H4 (cell line): ENCODE data around the gene C5. TPM values are rescaled to one million over a fixed set of nuclear protein-coding genes. Genes with fewer than 3 reads are reported as not detected.
"Not testable (repeated sequence)": the region's sequence is repeated elsewhere in the genome, so short reads cannot be mapped to it uniquely, and the experiment has no call there.

ENCODE experiments used
- DNase-seq: peaks from one replicate; pipeline ENCODE4 v3.0.0-alpha.2; 2015; ENCODE audit warnings: low spot score
- total RNA-seq: library from RNA; depleted of rRNA; stranded (reverse); fragments of >200 nt; shearing (Covaris generic); gene quantifications from 2 replicates; pipeline ENCODE4 v1.2.3, GENCODE V29; 2014

The C5 gene
- total RNA-seq, 1 experiment from 2014 or later: 4.5 TPM

DNA sequence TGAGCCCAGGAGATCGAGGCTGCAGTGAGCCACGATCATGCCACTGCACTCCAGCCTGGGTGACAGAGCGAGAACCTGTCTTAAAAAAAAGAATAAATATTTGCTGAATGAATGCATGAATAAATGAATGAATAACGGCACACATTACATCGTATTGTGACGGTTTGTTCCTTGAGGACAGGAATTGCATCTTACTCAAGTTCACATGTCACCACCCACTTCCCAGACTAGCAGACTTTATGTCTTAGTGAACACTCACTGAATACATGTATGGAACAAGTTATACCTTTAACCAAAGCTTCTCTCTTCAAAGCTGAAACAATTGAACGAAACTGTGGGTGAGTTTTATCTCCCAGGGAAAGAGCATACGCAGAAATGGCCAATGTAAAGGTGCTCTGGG lies 70.3 kb downstream of the C5 start:
- no peak for DNase-seq

DNA sequence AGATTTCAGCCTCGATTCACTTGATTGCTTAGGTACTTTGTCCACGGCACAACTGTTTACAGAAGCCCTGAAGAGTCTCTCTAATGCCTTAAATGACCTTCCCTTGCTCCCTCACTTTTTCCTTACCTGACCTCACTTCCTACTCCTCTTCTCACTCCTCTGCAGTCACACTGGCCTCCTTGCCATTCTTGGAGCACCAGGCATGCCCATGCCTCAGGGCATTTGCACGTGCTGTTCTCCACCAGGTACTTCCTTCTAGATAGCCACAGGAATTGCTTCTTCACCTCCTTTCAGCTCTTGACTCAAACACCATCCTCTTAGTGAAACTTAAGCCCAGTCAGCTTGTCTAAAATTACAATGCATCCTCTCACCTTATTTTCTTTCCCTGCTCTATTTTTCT lies 71.1 kb downstream of the C5 start:
- DNase-seq: no peak

DNA sequence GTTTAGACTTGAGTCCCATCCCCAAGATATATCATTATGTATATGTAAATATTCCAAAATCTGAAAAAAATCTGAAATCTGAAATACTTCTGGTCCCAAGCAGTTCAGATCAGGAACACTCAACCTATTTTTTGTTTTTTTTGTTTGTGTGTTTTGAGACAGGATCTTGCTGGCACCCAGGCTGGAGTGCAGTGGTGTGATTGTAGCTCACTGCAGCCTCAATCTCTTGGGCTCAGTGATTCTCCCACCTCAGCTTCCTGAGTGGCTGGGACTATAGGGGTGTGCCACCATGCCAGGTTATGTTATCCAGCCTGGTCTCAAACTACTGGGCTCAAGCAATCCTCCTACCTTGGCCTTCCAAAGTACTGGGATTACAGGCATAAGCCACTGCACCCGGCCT lies 72.8 kb downstream of the C5 start:
- no peak for DNase-seq

DNA sequence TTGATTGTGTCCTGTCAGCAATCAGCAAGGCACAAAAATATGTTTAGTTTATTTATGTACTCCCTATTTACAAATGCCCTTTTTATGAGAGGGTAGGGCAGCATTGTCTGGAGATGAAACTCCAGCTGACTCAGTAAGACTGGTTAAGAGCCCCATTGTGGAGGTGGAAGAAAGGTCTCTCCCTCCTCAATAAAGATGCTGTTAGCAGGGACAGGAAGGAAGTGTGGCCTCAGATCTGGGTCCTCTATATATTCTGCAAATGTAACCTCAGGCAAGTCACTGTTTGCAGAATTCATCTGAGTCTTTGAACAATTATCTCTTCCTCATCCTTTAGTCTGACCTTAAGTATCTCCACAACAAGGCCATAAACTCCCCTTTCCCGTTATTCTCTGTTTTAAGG lies 75.2 kb downstream of the C5 start:
- no peak for DNase-seq

- DNase-seq: no peak
Observed at GRCh38 chr9:120974181-120974580, 75.9 kb downstream of the C5 start.

GRCh38 chr9:120971938-120972337 lies 78.1 kb downstream of the C5 start:
- no peak for DNase-seq

GRCh38 chr9:120971471-120971870 lies 78.6 kb downstream of the C5 start:
- not testable (repeated sequence) for DNase-seq

- no peak for DNase-seq
Observed at GRCh38 chr9:120970244-120970643, 79.8 kb downstream of the C5 start.

DNA sequence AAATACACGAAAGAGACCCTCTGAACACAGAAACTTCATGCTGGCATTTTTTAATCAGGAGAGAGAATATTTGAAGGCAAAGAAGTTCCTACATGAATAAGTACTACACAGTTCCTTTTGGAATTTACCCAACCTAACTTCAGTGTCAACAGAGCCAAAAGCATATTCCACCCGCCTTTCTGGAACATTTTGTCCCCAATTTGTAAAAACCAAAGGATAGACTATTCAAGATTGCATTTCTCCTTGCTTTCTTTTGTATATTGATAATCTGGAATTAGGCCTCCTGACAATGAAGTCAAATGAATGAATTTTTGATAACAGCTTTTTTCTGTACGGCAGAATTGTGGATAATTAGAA lies 84.1 kb downstream of the C5 start:
- no peak for DNase-seq

DNA sequence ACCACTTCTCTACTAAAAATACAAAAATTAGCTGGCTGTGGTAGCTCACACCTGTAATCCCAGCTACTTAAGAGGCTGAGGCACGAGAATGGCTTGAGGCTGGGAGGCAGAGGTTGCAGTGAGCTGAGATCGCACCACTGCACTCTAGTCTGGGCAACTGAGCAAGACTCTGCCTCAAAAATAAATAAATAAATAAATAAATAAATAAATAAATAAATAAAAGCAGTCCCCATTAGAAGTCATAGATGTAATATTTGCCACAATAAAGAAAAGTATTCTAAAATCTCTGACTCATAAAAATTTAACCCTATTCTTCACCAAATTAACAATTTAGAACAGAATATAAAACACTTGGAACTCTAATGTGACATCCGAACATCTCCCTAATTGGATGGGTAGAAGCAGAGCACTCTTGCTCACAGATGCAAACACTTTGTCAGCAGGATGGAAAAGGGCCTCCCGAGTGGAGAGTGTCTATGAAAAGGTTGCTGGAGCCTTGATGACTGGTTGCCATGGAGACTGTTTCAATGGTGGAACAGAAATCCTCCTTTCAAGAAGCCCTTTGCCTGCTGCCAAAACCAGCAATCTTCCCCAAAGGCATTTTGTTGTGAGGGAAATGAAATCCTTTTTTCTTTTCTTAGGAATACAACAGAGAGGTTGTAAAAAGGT lies 84.6 kb downstream of the C5 start:
- no peak for DNase-seq

GRCh38 chr9:120961936-120962335 lies 88.1 kb downstream of the C5 start:
- DNase-seq: no peak

DNA sequence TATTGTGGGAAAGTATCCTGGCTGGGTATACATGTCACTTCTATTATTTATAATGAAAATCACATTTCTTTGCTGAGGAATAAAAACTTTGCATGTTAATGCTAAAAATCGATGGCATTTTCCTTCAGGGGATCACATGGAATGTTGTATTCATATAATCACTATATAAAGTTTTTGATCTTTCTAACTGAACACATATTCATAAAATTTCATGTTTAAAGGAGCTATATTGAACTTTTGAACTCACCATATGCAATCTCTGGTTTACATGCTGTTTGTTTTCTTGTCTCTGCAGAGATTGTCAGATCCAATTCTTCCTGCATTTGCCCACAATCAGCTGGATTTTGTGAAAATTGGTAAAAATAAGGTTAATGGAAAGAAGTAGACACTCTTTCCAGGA lies 90.1 kb downstream of the C5 start:
- no peak for DNase-seq

- DNase-seq: no peak
Observed at GRCh38 chr9:120956862-120957261, 93.2 kb downstream of the C5 start.

DNA sequence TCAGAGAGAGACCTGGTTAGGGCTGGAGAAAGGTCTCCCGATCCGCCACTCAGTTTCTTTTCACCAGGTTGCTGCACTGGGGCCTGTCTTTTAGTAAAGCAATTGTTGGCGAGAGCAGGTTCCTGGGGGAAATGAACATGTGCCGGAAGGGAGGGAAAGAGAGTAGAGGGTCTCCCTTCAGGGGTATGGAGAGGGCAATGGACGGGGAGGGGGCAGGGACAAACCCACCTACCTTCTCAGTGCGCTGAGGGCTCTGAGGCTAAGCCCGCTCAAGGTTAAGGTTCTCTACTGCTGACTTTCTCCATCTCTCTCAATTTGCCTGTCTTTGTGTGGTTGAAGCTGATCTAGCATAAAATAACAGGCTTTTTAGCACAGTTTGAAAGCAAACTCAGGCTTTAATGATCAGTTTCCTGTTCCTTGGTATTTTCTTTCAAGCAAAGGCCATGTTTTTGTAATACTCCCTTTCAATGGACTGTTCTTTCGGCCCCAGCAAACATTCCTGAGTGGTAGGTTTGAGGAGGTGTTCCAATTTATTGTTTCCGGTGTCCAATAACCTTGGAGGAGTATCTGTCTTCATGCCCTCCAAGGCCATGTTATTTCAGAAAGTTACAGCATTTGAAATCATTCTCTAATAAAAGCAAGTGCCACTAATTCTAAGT lies 98.0 kb downstream of the C5 start:
- no peak for DNase-seq

GRCh38 chr9:120950421-120951388 lies 99.4 kb downstream of the C5 start:
- DNase-seq: no peak

DNA sequence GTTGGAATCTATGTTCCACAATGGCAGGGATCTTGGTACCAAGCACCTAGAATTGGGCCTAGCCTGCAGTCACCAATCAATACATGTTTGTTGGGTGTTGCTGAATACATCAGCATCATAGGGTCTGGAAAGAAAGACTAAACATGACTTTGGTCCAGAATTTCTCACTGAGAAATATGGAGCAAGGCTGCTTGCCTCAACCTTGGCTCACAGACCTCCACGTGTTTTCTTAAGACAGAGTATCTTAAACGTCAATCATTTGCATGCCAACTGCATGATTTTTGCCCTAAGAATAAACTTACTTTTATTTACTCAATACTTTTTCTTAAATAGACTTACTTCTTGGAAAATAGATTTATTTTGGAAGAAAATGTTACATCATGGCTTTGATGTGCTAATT lies 100.8 kb downstream of the C5 start:
- no peak for DNase-seq

- DNase-seq: no peak
Observed at GRCh38 chr9:120948824-120949223, 101.3 kb downstream of the C5 start.

- DNase-seq: no peak
Observed at GRCh38 chr9:120947222-120947621, 102.9 kb downstream of the C5 start.

DNA sequence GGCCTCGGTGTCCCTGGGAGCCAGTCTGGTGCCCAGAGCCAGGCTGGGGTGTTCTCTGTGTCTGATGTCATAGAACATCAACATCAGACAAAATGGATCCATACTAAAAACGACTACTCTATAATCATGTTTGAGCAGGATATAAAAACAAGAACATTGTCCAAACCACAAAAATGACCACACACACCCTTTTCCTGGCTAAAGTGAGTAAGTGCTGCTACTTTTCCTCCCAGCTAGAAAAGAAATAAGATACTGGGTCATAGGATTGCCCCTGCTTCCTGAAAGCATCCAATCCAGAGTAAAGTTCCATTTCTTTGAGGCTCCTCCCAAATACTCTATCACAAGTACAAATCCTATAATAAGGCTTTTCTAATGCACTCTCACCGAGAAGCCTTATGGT lies 103.8 kb downstream of the C5 start:
- no peak for DNase-seq

- no peak for DNase-seq
Observed at GRCh38 chr9:120944948-120945347, 105.1 kb downstream of the C5 start.

- DNase-seq: no peak
Observed at GRCh38 chr9:120944434-120944843, 105.6 kb downstream of the C5 start.

GRCh38 chr9:120942186-120943001 lies 107.7 kb downstream of the C5 start:
- no peak for DNase-seq
